Left ventricle myocardium inferior (tissue), 1 donor: Measurements from ENCODE around the gene MAP7. TPM values are rescaled to one million over a fixed set of nuclear protein-coding genes. Genes with fewer than 3 reads are reported as not detected.

Experiments used
- DNase-seq: peaks from one replicate; pipeline ENCODE4 v3.0.0-alpha.2; 2020
- H3K27ac ChIP-seq: fragments of 200-600 bp; replicated peaks from 2 replicates; pipeline ENCODE4 v1.8.0; 2021
- H3K27me3 ChIP-seq: fragments of 200-600 bp; 2 replicates; pipeline ENCODE4 v1.8.0; 2021; ENCODE audit warnings: low read depth
- H3K36me3 ChIP-seq: fragments of 200-600 bp; 2 replicates; pipeline ENCODE4 v1.8.0; 2021
- H3K4me1 ChIP-seq: fragments of 200-600 bp; 2 replicates; pipeline ENCODE4 v1.8.0; 2021
- H3K4me3 ChIP-seq: fragments of 200-600 bp; 2 replicates; pipeline ENCODE4 v1.8.0; 2021; ENCODE audit warnings: mild to moderate bottlenecking, moderate library complexity
- H3K9me3 ChIP-seq: fragments of 200-600 bp; replicated peaks from 2 replicates; pipeline ENCODE4 v1.8.0; 2021
- CTCF ChIP-seq: fragments of 200-600 bp; IDR thresholded peaks from 2 replicates; pipeline ENCODE4 v1.8.0; 2021; ENCODE audit warnings: antibody characterized with exemption, mild to moderate bottlenecking, borderline replicate concordance
- intact Hi-C: fragments of 100-400 bp; cut with micrococcal nuclease; formaldehyde crosslinking; loops from one replicate; pipeline ENCODE4 v1.11.0; 2022
- total RNA-seq: library from RNA; stranded (reverse); fragmentation: NEBNext Ultra II Directional; extraction: Animal tissue kit (Norgen Biotek cat#: 25700); gene quantifications from one replicate; pipeline ENCODE4 v1.2.1, GENCODE V29; 2021
- donor health status: DM: no; HTN: yes; CAD: no; lungs with severe emphysema.

The MAP7 gene
- total RNA-seq, 1 donor from 2014 or later, result 3.1 TPM

- Histone ChIP-seq H3K27ac (no peak overlapping the region), H3K9me3 (no peaks in the 10 kb centered on the region), H3K4me3 (no peak overlapping the region), H3K36me3 (no peaks in the 10 kb centered on the region), H3K27me3 (peaks cover 5% of the 10 kb centered on the region), H3K4me1 (peaks cover 8% of the 10 kb centered on the region)
- no peak for TF ChIP-seq CTCF
- DNase-seq, result no peak
- intact Hi-C loops, result no loop called here
These were observed 24.5 kb downstream of the MAP7 start for GRCh38 chr6:136525586-136526195.

DNA sequence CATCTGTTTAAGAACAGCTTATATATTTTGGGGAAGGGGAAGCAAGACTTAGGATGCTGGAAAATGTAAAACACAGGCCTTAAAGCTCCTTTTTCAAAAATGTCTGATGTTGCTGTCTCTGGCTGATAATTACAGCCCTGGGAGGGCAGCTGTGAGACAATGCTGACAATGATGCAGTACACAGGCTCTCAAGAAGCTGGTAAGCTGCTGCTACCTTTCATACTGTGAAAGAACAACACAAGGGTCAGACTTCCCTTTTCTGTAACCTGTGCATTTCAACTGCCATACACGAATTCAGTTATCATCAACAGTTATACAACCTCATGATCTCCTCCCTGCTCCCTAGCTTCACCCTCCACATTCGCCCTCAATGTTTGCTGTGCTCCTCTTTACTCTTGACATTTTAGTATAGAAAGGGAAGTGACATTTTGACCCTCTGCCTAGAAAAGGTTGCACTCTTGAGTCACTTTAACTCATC lies 25.2 kb downstream of the MAP7 start:
- Histone ChIP-seq H3K27me3 (peaks cover 5% of the 10 kb centered on the region), H3K9me3 (no peaks in the 10 kb centered on the region), H3K36me3 (no peaks in the 10 kb centered on the region), H3K4me3 (no peak overlapping the region), H3K4me1 (peaks cover 8% of the 10 kb centered on the region), H3K27ac (no peak overlapping the region)
- intact Hi-C loops, result no loop called here
- no peak for DNase-seq
- TF ChIP-seq CTCF, result no peak

- no peak overlapping the region for H3K4me3 ChIP-seq
- H3K27me3 ChIP-seq, result peaks cover 9% of the 10 kb centered on the region
- TF ChIP-seq CTCF, result no peak
- no peak for DNase-seq
- peaks cover 8% of the 10 kb centered on the region for H3K4me1 ChIP-seq
- H3K9me3 ChIP-seq, result no peaks in the 10 kb centered on the region
- no peaks in the 10 kb centered on the region for H3K36me3 ChIP-seq
- H3K27ac ChIP-seq, result no peak overlapping the region
- intact Hi-C loops, result no loop called here
These were observed 25.8 kb downstream of the MAP7 start for GRCh38 chr6:136524339-136524935.

DNA sequence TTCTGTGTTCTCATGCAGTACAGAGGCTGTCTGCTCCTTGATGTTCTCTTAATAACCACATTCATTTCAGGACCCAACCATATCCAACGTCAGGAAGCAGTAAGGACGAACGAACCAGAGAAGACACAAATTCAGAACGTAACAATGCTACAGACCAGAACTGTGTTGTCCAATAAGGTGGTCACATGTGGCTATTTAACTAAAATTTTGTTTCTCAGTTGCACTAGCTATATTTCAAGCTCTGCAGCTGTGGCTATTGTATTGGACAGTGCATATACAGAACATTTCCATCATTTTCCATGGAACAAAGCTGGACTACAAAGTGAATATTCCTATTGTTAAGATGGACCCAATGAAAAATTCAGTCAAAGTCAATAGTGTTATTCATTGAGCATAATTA lies 27.0 kb downstream of the MAP7 start:
- intact Hi-C loops, result no loop called here
- DNase-seq, result no peak
- TF ChIP-seq CTCF, result no peak
- H3K27ac ChIP-seq, result no peak overlapping the region
- H3K4me1 ChIP-seq, result peaks cover 8% of the 10 kb centered on the region
- H3K36me3 ChIP-seq, result no peaks in the 10 kb centered on the region
- H3K9me3 ChIP-seq, result no peaks in the 10 kb centered on the region
- no peak overlapping the region for H3K4me3 ChIP-seq
- H3K27me3 ChIP-seq, result peaks cover 21% of the 10 kb centered on the region

- DNase-seq, result no peak
- intact Hi-C loops, result no loop called here
- peaks cover 8% of the 10 kb centered on the region for H3K4me1 ChIP-seq
- H3K4me3 ChIP-seq, result no peak overlapping the region
- peaks cover 24% of the 10 kb centered on the region for H3K27me3 ChIP-seq
- H3K27ac ChIP-seq, result no peak overlapping the region
- H3K36me3 ChIP-seq, result no peaks in the 10 kb centered on the region
- H3K9me3 ChIP-seq, result no peaks in the 10 kb centered on the region
- no peak for TF ChIP-seq CTCF
These were observed 27.6 kb downstream of the MAP7 start for GRCh38 chr6:136522636-136523035.
